Measurements from ENCODE around the gene POLE4.
A peak's percentile ranks its signal among the peaks of the same experiment; 100 is the strongest.

Gene POLE4, protein sequence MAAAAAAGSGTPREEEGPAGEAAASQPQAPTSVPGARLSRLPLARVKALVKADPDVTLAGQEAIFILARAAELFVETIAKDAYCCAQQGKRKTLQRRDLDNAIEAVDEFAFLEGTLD

DNA sequence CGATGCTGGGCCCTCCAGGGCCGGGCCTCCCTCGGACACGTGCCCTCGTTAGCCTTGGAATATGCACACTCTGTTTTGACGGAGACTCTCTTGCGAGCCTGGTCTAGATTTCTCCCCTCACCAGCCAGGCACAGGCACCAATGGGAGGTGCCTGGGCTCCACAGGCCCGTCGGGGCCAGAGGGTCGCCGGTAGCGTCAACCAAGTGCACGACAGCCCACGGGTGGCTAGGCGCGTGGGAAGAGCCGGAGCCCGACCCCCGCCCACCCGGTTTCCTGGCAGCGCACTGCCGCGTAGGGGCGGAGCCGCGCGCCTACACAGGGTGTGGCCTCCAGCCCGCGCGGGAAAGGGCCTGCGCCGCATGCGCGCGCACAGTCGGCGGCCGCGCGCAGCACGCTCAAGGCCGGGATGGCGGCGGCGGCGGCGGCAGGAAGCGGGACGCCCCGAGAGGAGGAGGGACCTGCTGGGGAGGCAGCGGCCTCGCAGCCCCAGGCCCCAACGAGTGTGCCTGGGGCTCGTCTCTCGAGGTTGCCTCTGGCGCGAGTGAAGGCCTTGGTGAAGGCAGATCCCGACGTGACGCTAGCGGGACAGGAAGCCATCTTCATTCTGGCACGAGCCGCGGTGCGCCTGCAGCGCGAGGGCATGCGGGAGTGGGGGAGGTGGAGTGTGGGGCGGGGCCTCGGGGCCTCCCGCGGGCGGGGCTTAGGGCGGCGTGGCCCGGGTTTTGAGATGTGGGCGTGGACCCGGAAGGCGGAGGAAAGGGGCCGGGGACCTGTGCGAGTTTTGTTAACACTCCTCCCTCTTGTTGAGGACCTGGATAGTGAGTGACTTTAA, at the start of gene POLE4:
Gene POLE4, plus strand, starts transcription at position 370 of the 832 bp plus-strand sequence. Its CDS starts 37 bp downstream, at position 407.
- DNase-seq (ENCODE audit: low spot score) = peak; percentile 90

DNA sequence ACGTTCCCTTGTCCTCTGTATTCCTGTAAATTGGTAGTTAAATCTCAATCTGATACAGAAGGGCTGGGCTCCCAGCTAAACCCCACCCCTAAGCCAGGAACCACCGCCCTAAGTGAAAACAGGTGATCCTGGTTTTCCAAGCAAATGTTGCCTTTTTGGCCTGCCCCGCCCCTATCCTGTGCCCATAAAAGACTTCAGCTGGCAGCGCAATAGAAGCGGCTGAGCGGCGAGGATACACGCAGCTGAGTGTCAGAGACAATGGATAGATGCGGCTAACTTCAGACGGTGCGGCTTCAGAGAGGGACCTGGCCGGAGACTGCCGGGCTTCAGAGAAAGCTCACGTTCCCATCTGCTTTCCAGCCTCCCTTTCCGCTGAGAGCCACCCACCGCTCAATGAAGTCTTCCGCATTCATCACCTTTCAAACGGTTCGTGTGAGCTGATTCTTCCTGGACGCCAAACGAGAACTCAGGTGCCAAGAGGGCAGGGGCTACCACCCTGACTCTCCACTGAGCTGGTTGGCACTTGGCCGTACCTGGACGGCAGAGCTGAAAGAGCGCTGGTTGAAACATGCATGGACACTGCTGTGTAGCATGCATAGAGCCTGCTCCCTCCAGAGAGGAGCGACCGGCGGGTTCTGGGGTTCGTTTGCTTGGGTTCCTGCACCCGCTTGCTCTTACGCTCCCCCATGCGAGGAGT, 49.5 kb upstream of the POLE4 start:
- no peak for DNase-seq (ENCODE audit: low spot score)

DNA sequence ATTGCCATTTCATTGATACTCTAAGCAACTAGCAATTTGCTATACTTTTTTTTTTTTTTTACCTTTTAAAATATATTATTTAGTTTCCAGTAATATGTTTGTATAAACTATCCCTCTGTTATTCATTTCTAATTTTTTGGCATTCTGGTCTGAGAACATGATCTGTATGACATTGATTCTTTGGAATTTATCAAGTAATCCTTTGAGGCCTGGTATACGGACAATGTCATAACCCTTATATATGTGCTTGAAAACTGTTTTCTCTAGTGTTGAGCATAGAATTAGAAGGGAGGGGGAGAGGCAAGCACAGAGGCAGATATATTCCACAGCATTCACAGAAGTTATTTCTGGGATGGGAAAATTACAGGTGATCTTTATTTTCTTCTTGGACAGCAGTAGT, 48.2 kb upstream of the POLE4 start:
- DNase-seq (ENCODE audit: low spot score) = no peak

DNA sequence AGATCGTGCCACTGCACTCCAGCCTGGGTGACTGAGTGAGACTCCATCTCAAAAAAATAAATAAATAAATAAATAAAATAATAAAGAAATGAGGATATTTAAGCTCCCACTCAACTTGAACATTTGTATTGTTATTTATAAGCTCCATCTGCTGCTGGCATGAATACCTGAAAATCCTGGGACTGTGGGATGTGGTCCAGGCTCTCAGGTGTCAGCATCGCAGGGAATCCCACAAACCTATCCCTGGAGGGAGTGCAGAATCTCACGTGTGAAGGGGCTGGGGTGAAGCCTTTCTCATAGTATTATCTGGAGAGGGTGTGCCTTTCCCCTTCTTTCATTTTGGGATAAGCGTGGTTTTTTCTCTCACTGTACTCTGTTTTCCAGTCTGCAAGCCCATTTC, 47.4 kb upstream of the POLE4 start:
- DNase-seq (ENCODE audit: low spot score) = no peak

DNA sequence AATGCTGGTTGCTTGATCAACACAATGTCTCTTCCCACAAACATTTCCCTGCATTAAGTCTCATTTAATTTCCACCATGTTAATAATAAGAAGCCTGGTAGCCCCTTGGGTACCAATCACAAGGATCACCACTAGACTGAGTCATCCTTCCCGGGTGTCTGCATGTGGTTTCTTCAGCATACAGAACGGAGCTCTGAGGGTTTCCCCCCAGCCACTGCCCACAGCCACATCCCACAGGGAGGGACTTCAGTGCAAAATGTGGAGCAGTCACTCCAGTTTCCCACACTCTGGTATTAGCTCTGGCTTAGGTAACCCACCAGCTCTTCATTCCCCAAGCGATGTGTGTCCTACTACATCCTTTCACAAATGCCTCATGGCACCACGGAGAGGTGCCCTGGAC, 42.7 kb upstream of the POLE4 start:
- no peak for DNase-seq (ENCODE audit: low spot score)

- DNase-seq (ENCODE audit: low spot score) = no peak
Observed at GRCh38 chr2:74916394-74916793, 42.0 kb upstream of the POLE4 start.

DNA sequence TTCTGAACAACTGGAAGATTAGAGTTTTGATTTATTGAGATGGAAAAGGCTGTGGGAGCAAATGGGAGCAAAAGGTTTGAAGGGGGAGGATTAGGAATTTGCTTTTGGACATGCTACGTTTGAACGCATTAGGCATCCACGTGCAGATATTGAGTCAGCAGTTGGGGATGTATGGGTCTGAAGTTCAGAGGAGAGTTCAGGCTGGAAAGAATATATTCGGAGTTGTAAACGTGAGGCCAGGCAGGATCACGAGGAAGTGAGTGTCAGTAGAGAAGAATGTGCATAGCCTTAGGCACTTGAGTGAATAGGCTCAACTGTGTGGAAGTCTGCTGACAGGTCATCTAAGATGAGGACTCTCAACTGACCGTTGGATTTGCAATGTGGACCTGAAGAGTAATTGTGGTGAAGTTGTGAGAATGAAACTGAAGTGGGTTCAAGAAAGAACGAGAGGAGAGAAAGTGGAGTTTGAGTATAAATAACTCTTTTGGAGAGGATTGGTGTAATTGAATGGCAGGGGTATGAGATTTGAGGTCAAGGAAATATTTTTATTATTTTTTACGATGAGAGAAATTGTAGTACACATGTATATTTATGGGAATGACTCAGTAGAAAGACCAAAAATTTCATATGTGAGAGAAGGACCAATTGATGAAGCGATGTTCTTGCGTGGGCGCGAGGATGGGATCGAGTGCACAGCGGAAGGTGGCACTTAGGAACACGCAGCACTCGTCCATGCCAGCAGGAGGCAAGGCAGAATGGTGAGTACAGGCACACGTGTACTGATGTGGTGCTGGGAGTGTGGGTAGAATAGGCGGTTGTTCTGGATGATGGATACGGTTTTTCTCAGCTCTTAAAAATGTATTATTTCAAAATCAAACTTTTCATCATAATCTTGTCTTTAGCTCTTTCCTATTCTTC, 40.5 kb upstream of the POLE4 start:
- peak; percentile 32 for DNase-seq (ENCODE audit: low spot score)

- peak; percentile 93 for DNase-seq (ENCODE audit: low spot score)
Observed at GRCh38 chr2:74919827-74920226, 38.6 kb upstream of the POLE4 start.

DNA sequence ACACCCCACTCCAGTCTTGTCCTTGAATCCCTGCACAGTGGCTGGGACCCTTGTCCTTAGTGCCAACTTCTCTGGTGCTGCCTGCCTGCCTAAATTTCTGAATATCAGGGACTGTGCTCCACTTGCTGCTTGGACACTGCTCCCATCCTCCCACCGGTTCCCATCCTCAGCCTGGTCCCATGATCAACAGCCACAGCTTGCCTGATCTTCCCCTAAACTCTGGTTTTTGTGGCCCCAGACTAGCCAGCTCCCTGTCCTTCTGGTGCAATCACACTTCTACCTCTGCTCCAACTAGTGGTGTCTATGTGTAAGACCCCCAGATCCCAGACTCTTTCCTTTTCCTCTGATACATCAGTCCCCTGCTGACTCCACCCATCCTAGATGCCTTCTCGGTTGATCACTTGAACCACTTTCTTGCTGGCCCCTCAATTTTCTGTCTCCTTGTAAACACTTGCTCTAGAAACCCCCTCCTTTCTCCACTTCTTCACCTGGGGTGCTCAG, 37.2 kb upstream of the POLE4 start:
- peak; percentile 36 for DNase-seq (ENCODE audit: low spot score)

- DNase-seq (ENCODE audit: low spot score) = no peak
Observed at GRCh38 chr2:74922592-74923227, 35.7 kb upstream of the POLE4 start.

GRCh38 chr2:74924463-74925265, 33.8 kb upstream of the POLE4 start:
- no peak for DNase-seq (ENCODE audit: low spot score)

GRCh38 chr2:74925361-74925786, 33.1 kb upstream of the POLE4 start:
- DNase-seq (ENCODE audit: low spot score) = no peak

DNA sequence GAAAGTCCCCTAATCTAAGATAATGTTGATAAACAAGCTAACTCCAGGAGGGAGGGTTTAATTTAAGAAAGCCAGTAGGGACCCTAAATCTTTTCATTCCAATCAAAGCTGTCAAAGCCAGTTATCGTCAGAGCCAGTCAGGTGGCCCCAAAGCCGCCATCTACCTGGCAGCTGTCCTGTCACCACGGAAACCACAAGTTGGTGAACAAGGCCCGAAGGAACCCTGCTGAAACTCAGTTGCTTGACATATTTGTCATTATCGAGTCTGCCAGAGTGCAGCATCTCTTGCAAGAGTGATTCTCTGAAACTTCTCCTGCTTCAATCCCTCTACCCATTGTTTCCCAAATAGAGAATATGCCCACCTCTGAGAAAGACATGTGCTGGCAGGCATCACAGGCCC, 30.8 kb upstream of the POLE4 start:
- DNase-seq (ENCODE audit: low spot score) = no peak

DNA sequence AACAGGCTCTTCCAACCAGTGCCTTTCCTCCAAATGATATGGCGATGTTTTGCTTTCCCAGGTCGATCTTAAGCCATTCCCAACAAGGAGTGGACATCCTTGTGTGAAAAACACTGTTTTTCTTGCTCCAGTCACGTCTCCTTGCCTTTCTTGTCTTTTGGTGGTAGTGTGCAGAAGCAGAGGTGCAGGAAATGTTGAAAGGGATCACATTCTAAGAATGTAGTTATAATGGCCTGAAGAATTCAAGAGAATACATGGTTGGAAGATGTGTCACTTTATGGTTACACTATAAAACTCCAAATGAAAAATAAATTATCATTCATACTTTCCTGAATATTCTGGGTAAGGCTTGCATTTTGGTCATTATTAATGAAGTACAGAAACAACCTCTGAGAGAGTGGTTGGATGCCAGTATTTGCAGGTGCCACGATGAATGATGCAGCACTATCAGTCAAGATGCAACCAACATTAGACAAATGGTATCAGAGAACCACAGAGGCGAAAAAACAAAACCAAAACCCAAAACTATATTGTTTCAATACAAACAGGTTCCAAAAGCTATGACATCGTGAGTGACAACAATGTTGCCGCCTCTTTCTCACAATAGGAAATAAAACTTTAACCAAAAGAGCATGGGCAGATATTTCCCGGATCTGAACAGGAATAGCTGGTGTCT, 27.5 kb upstream of the POLE4 start:
- no peak for DNase-seq (ENCODE audit: low spot score)

DNA sequence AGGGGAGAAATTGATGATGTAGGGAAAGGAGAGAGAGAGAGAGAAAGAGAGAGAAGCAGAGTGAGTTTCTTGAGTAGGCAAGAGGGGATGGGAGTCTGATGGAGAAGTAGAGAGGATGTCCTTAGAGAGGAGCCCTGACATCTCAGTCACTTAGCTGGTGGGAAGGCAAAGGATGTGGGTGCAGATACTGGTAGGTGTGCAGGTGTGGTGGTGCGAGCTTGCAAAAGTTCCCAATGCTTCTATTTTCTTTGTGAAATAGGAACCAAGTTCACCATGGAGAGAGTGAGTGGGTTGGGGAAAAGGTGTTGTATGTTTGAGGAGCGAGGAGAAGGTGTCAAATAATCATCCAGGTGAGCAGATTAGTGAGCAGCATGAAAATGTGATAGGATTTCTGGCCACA, 26.5 kb upstream of the POLE4 start:
- no peak for DNase-seq (ENCODE audit: low spot score)

DNA sequence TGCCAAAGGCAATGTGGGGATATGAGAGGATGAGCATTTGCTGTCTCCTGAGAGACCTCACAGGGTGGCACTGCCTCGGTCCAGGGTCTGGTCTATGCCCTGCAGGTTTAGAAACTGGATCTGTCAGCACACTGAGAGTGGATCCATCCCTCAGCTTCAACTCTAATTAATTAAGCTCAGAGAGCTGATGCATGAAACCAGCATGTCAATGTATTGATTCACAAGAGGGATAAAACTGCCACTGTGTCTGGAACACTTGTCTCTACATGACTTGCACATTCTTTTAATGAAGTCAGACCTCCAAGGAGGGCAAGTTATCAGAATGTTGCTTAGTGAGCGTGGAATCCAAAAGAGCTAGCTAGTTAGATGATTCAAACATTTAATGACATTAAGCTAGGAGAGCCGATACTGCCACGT, 22.5 kb upstream of the POLE4 start:
- no peak for DNase-seq (ENCODE audit: low spot score)

- no peak for DNase-seq (ENCODE audit: low spot score)
Observed at GRCh38 chr2:74937221-74937880, 21.1 kb upstream of the POLE4 start.

DNA sequence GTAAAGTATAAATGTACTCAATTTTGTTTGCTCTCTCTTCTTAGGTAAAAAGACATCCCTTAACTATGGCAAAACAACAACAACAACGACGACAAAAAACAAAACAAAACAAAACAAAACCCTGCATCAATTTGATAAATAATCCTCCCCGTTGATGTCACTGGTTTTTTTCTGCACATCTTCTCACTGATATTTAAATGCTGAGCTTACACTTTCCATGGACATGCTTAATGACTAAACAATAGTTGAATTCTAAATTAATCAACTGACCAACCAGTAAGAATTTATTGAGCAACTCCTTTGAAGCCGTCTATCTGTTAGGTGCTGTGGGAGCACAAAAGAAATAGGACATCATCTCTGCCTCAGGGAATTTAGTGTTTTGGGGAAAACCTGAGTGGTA, 20.2 kb upstream of the POLE4 start:
- DNase-seq (ENCODE audit: low spot score) = no peak
